ENCODE measurements around the gene USP1.

USP1 gene

GRCh38 chr1:62426794-62427193 is 10.1 kb upstream of the USP1 start:
- no peak for DNase-seq (ENCODE audit: low read depth in 2 of 2, low spot score in 1 of 2)

GRCh38 chr1:62428351-62428750 is 8.5 kb upstream of the USP1 start:
- no peak for DNase-seq (ENCODE audit: low read depth in 2 of 2, low spot score in 1 of 2)

GRCh38 chr1:62429581-62429980 is 7.3 kb upstream of the USP1 start:
- no peak for DNase-seq (ENCODE audit: low read depth in 2 of 2, low spot score in 1 of 2)

GRCh38 chr1:62433861-62434617 is 2.8 kb upstream of the USP1 start:
- DNase-seq (ENCODE audit: low read depth in 2 of 2, low spot score in 1 of 2) = no peak

- no peak for DNase-seq (ENCODE audit: low read depth in 2 of 2, low spot score in 1 of 2)
These were observed 2.2 kb upstream of the USP1 start for GRCh38 chr1:62434618-62435001.

- DNase-seq (ENCODE audit: low read depth in 2 of 2, low spot score in 1 of 2) = no peak
These were observed 1.4 kb upstream of the USP1 start for GRCh38 chr1:62435231-62436038.

GRCh38 chr1:62436039-62436465 is 797 bp upstream of the USP1 start:
- peak; percentile 87 to 92 for DNase-seq (ENCODE audit: low read depth in 2 of 2, low spot score in 1 of 2)

GRCh38 chr1:62437273-62437940 is 558 bp downstream of the USP1 start:
- peak in 1 of 2 donors; percentile 11 for DNase-seq (ENCODE audit: low read depth in 2 of 2, low spot score in 1 of 2)

- no peak for DNase-seq (ENCODE audit: low read depth in 2 of 2, low spot score in 1 of 2)
These were observed 1.3 kb downstream of the USP1 start for GRCh38 chr1:62438163-62438562.

- no peak for DNase-seq (ENCODE audit: low read depth in 2 of 2, low spot score in 1 of 2)
These were observed 3.0 kb downstream of the USP1 start for GRCh38 chr1:62439652-62440371.

- DNase-seq (ENCODE audit: low read depth in 2 of 2, low spot score in 1 of 2) = no peak
These were observed 7.9 kb downstream of the USP1 start for GRCh38 chr1:62444701-62445100.

GRCh38 chr1:62448221-62448933 is 11.5 kb downstream of the USP1 start:
- DNase-seq (ENCODE audit: low read depth in 2 of 2, low spot score in 1 of 2) = no peak

- DNase-seq (ENCODE audit: low read depth in 2 of 2, low spot score in 1 of 2) = no peak
These were observed 13.5 kb downstream of the USP1 start for GRCh38 chr1:62450301-62450700.

- DNase-seq (ENCODE audit: low read depth in 2 of 2, low spot score in 1 of 2) = no peak
These were observed 16.1 kb downstream of the USP1 start for GRCh38 chr1:62452951-62453350.

- no peak for DNase-seq (ENCODE audit: low read depth in 2 of 2, low spot score in 1 of 2)
These were observed 21.1 kb downstream of the USP1 start for GRCh38 chr1:62457955-62458354.

- no peak for DNase-seq (ENCODE audit: low read depth in 2 of 2, low spot score in 1 of 2)
These were observed 25.5 kb downstream of the USP1 start for GRCh38 chr1:62462370-62462769.

GRCh38 chr1:62467092-62467491 is 30.2 kb downstream of the USP1 start:
- no peak for DNase-seq (ENCODE audit: low read depth in 2 of 2, low spot score in 1 of 2)

GRCh38 chr1:62476525-62477219 is 39.8 kb downstream of the USP1 start:
- no peak for DNase-seq (ENCODE audit: low read depth in 2 of 2, low spot score in 1 of 2)

GRCh38 chr1:62481681-62482080 is 44.8 kb downstream of the USP1 start:
- no peak for DNase-seq (ENCODE audit: low read depth in 2 of 2, low spot score in 1 of 2)

Data from stimulated activated CD8-positive, alpha-beta memory T cell treated with anti-CD3 and anti-CD28 coated beads, Interleukin-4, amount 100 ng/mL, for 4 hours (primary cell).